ENCODE measurements around the gene CTBP2.

Gene CTBP2

GRCh38 chr10:125063256-125063925 lies 97.0 kb downstream of the CTBP2 start:
- Histone ChIP-seq H3K27me3 (ENCODE audit: control insufficient read depth, low read length) (no peaks in the 10 kb centered on the region), H3K9me2 (replicated peaks; ENCODE audit: control insufficient read depth, low read length) (no peaks in the 10 kb centered on the region), H3F3A (ENCODE audit: control insufficient read depth, insufficient read depth) (peaks cover 14% of the 10 kb centered on the region), H3K9me3 (ENCODE audit: control insufficient read depth, insufficient read depth, low read length) (no peaks in the 10 kb centered on the region), H4K20me1 (ENCODE audit: control insufficient read depth, insufficient read depth, low read depth, low read length) (peaks cover 3% of the 10 kb centered on the region; the same call in 1 of the 2 replicates), H3K79me2 (ENCODE audit: control insufficient read depth, low read length) (peaks cover 40% of the 10 kb centered on the region), H3K4me1 (ENCODE audit: control insufficient read depth, low read length) (peaks cover 64% of the 10 kb centered on the region), H3K27ac (ENCODE audit: low read depth, low read length) (0 out of 2 replicates have a peak overlapping the region, but pooled peaks have one; percentile 57), H3K4me3 (ENCODE audit: low read length) (peak overlapping the region; percentile 14; the same call in 1 of the 2 replicates), H3K4me2 (ENCODE audit: low read length) (peak overlapping the region; percentile 87), H3K36me3 (ENCODE audit: control insufficient read depth, low read length) (no peaks in the 10 kb centered on the region)
- TF ChIP-seq, protein P1, sequence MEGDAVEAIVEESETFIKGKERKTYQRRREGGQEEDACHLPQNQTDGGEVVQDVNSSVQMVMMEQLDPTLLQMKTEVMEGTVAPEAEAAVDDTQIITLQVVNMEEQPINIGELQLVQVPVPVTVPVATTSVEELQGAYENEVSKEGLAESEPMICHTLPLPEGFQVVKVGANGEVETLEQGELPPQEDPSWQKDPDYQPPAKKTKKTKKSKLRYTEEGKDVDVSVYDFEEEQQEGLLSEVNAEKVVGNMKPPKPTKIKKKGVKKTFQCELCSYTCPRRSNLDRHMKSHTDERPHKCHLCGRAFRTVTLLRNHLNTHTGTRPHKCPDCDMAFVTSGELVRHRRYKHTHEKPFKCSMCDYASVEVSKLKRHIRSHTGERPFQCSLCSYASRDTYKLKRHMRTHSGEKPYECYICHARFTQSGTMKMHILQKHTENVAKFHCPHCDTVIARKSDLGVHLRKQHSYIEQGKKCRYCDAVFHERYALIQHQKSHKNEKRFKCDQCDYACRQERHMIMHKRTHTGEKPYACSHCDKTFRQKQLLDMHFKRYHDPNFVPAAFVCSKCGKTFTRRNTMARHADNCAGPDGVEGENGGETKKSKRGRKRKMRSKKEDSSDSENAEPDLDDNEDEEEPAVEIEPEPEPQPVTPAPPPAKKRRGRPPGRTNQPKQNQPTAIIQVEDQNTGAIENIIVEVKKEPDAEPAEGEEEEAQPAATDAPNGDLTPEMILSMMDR (IDR thresholded peaks at IDR 0.05; ENCODE audit: low read depth, low read length, poor library complexity, severe bottlenecking), result no peak
- TF ChIP-seq EZH2phosphoT487 (IDR thresholded peaks at IDR 0.05; ENCODE audit: borderline replicate concordance, low read length), result no peak

DNA sequence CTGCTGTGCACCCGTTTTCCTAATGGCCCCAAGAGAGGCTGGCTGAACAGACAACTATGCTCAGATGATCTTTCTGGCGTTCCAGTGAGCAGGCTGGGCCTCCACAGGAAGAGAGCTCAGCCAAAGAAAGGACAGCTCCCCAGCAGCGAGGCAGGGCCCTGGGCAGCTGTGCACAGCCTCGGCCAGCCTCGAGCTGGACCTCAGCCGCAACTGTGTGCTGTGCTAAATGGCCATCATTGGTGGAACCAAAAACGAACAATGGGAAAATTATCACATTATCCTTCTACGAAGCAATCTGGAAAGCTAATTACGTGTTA lies 97.5 kb downstream of the CTBP2 start:
- H3K27me3 ChIP-seq (ENCODE audit: control insufficient read depth, low read length), result no peaks in the 10 kb centered on the region
- H3K36me3 ChIP-seq (ENCODE audit: control insufficient read depth, low read length), result no peaks in the 10 kb centered on the region
- H3K79me2 ChIP-seq (ENCODE audit: control insufficient read depth, low read length), result peaks cover 38% of the 10 kb centered on the region

DNA sequence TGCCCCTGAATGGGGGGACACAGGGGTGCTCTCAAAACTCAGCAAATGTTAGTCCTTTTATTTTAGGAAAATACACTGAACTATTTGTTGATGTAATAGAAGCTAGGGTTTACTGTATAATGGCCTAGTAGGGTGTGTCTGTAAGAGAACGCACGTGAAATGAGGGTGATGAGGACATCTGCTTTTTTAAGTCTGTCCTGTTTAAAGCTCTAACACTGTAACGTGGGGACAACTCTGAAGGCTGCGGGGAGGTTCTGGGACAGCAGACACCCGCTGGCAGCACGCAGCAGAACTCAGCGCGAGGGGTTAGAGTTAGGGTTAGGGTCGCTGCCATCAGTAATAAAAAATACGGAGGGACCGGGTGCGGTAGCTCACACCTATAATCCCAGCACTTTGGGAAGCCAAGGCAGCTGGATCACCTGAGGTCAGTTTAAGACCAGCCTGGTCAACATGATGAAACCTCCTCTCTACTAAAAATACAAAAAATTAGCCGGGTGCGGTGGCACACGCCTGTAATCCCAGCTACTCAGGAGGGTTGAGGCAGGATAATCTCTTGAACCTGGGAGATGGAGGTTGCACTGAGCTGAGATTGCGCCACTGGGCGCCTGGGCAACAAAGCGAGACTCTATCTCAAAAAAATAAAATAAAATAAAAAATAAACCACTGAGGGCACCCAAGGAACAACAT lies 98.0 kb downstream of the CTBP2 start:
- H3K4me2 ChIP-seq (ENCODE audit: low read length), result peak overlapping the region; percentile 87
- peaks cover 73% of the 10 kb centered on the region for H3K4me1 ChIP-seq (ENCODE audit: control insufficient read depth, low read length)
- H3K79me2 ChIP-seq (ENCODE audit: control insufficient read depth, low read length), result peaks cover 33% of the 10 kb centered on the region
- no peaks in the 10 kb centered on the region for H3K9me2 ChIP-seq (replicated peaks; ENCODE audit: control insufficient read depth, low read length)
- H3K27me3 ChIP-seq (ENCODE audit: control insufficient read depth, low read length), result no peaks in the 10 kb centered on the region
- H3K27ac ChIP-seq (ENCODE audit: low read depth, low read length), result peak overlapping the region; percentile 57
- H3F3A ChIP-seq (ENCODE audit: control insufficient read depth, insufficient read depth), result peaks cover 14% of the 10 kb centered on the region
- H4K20me1 ChIP-seq (ENCODE audit: control insufficient read depth, insufficient read depth, low read depth, low read length), result peaks cover 3% of the 10 kb centered on the region; the same call in 1 of the 2 replicates
- no peaks in the 10 kb centered on the region for H3K9me3 ChIP-seq (ENCODE audit: control insufficient read depth, insufficient read depth, low read length)
- TF ChIP-seq, protein P1 (IDR thresholded peaks at IDR 0.05; ENCODE audit: low read depth, low read length, poor library complexity, severe bottlenecking), result no peak
- TF ChIP-seq EZH2phosphoT487 (IDR thresholded peaks at IDR 0.05; ENCODE audit: borderline replicate concordance, low read length), result no peak
- H3K36me3 ChIP-seq (ENCODE audit: control insufficient read depth, low read length), result no peaks in the 10 kb centered on the region
- peak overlapping the region; percentile 56 for H3K4me3 ChIP-seq (ENCODE audit: low read length)

More for the DNA sequence above, 97.5 kb downstream of the CTBP2 start:
- Histone ChIP-seq H3K4me3 (ENCODE audit: low read length) (peak overlapping the region; percentile 14; the same call in 1 of the 2 replicates), H3F3A (ENCODE audit: control insufficient read depth, insufficient read depth) (peaks cover 14% of the 10 kb centered on the region), H3K27ac (ENCODE audit: low read depth, low read length) (peak overlapping the region; percentile 57), H4K20me1 (ENCODE audit: control insufficient read depth, insufficient read depth, low read depth, low read length) (peaks cover 3% of the 10 kb centered on the region; the same call in 1 of the 2 replicates), H3K4me1 (ENCODE audit: control insufficient read depth, low read length) (peaks cover 68% of the 10 kb centered on the region), H3K9me2 (replicated peaks; ENCODE audit: control insufficient read depth, low read length) (no peaks in the 10 kb centered on the region), H3K4me2 (ENCODE audit: low read length) (peak overlapping the region; percentile 87), H3K9me3 (ENCODE audit: control insufficient read depth, insufficient read depth, low read length) (no peaks in the 10 kb centered on the region)
- no peak for TF ChIP-seq EZH2phosphoT487 (IDR thresholded peaks at IDR 0.05; ENCODE audit: borderline replicate concordance, low read length)
- TF ChIP-seq, protein P1 (IDR thresholded peaks at IDR 0.05; ENCODE audit: low read depth, low read length, poor library complexity, severe bottlenecking), result no peak
